ENCODE data around the gene ONECUT2. TPM values are rescaled to one million over a fixed set of nuclear protein-coding genes. Genes with fewer than 3 reads are reported as not detected.

The ONECUT2 gene
- total RNA-seq, 1 experiment from 2014 or later, result 4.3 TPM

DNA sequence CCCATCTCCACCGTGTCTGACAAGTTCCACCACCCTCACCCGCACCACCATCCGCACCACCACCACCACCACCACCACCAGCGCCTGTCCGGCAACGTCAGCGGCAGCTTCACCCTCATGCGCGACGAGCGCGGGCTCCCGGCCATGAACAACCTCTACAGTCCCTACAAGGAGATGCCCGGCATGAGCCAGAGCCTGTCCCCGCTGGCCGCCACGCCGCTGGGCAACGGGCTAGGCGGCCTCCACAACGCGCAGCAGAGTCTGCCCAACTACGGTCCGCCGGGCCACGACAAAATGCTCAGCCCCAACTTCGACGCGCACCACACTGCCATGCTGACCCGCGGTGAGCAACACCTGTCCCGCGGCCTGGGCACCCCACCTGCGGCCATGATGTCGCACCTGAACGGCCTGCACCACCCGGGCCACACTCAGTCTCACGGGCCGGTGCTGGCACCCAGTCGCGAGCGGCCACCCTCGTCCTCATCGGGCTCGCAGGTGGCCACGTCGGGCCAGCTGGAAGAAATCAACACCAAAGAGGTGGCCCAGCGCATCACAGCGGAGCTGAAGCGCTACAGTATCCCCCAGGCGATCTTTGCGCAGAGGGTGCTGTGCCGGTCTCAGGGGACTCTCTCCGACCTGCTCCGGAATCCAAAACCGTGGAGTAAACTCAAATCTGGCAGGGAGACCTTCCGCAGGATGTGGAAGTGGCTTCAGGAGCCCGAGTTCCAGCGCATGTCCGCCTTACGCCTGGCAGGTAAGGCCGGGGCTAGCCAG lies 1.2 kb downstream of the ONECUT2 start:
- BruUV-seq (replicated peaks), result no TSS peak
- H2AFZ ChIP-seq (ENCODE audit: low read depth, low read length, poor library complexity, severe bottlenecking), result no peak overlapping the region
- H3K4me2 ChIP-seq (ENCODE audit: low read length), result no peak overlapping the region; the same call in 1 of the 2 replicates
- ATAC-seq (no peak), DNase-seq (ENCODE audit: low read depth, low spot score) (no peak)
- no peaks in the 10 kb centered on the region for H4K20me1 ChIP-seq (ENCODE audit: insufficient read depth)
- ChIA-PET POLR2A (no interaction called here), RAD21 (ENCODE audit: low non-redundant PET in 1 of 2, low total read pairs in 2 of 2, uncharacterized antibody in 2 of 2, unreplicated experiment in 2 of 2) (no interaction called here), CTCF (interaction anchor here (1.4 kb wide), 1 partner anchor 9 kb away, joined by 3 read pairs; no protein-coding TSS in a partner anchor)
- TF ChIP-seq EZH2 (IDR thresholded peaks at IDR 0.05) (no peak), CBX3 (IDR thresholded peaks at IDR 0.05; ENCODE audit: low read depth) (no peak), FOSL1 (IDR thresholded peaks at IDR 0.05; ENCODE audit: low read depth) (no peak), JUND (IDR thresholded peaks at IDR 0.05) (no peak), POLR2AphosphoS5 (IDR thresholded peaks at IDR 0.05; ENCODE audit: low read depth, low read length) (no peak), POLR2A (IDR thresholded peaks at IDR 0.05; ENCODE audit: borderline replicate concordance, extremely low read depth, insufficient read depth, insufficient read length) (no peak), SRF (IDR thresholded peaks at IDR 0.05; ENCODE audit: low read depth) (no peak), EGR1 (IDR thresholded peaks at IDR 0.05; ENCODE audit: low read depth) (no peak), CEBPB (IDR thresholded peaks at IDR 0.05; ENCODE audit: low read depth) (no peak), ZFX (IDR thresholded peaks at IDR 0.05) (no peak), EZH2phosphoT487 (IDR thresholded peaks at IDR 0.05; ENCODE audit: borderline replicate concordance) (no peak), YY1 (IDR thresholded peaks at IDR 0.05; ENCODE audit: extremely low read depth, insufficient replicate concordance, low read depth, low read length) (no peak), ZNF274 (IDR thresholded peaks at IDR 0.05; ENCODE audit: low read depth, low read length) (no peak), RAD21 (IDR thresholded peaks at IDR 0.05; ENCODE audit: low read depth) (no peak), ELF1 (IDR thresholded peaks at IDR 0.05; ENCODE audit: borderline replicate concordance, low read depth) (no peak), SP1 (IDR thresholded peaks at IDR 0.05; ENCODE audit: low read depth) (no peak)
- TF ChIP-seq, protein P1, sequence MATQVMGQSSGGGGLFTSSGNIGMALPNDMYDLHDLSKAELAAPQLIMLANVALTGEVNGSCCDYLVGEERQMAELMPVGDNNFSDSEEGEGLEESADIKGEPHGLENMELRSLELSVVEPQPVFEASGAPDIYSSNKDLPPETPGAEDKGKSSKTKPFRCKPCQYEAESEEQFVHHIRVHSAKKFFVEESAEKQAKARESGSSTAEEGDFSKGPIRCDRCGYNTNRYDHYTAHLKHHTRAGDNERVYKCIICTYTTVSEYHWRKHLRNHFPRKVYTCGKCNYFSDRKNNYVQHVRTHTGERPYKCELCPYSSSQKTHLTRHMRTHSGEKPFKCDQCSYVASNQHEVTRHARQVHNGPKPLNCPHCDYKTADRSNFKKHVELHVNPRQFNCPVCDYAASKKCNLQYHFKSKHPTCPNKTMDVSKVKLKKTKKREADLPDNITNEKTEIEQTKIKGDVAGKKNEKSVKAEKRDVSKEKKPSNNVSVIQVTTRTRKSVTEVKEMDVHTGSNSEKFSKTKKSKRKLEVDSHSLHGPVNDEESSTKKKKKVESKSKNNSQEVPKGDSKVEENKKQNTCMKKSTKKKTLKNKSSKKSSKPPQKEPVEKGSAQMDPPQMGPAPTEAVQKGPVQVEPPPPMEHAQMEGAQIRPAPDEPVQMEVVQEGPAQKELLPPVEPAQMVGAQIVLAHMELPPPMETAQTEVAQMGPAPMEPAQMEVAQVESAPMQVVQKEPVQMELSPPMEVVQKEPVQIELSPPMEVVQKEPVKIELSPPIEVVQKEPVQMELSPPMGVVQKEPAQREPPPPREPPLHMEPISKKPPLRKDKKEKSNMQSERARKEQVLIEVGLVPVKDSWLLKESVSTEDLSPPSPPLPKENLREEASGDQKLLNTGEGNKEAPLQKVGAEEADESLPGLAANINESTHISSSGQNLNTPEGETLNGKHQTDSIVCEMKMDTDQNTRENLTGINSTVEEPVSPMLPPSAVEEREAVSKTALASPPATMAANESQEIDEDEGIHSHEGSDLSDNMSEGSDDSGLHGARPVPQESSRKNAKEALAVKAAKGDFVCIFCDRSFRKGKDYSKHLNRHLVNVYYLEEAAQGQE (IDR thresholded peaks at IDR 0.05; ENCODE audit: low read depth), result no peak
- TF ChIP-seq, protein P2, sequence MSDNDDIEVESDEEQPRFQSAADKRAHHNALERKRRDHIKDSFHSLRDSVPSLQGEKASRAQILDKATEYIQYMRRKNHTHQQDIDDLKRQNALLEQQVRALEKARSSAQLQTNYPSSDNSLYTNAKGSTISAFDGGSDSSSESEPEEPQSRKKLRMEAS (IDR thresholded peaks at IDR 0.05), result no peak
- TF ChIP-seq, protein P3, sequence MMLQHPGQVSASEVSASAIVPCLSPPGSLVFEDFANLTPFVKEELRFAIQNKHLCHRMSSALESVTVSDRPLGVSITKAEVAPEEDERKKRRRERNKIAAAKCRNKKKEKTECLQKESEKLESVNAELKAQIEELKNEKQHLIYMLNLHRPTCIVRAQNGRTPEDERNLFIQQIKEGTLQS (IDR thresholded peaks at IDR 0.05), result no peak
- TF ChIP-seq, protein P4, sequence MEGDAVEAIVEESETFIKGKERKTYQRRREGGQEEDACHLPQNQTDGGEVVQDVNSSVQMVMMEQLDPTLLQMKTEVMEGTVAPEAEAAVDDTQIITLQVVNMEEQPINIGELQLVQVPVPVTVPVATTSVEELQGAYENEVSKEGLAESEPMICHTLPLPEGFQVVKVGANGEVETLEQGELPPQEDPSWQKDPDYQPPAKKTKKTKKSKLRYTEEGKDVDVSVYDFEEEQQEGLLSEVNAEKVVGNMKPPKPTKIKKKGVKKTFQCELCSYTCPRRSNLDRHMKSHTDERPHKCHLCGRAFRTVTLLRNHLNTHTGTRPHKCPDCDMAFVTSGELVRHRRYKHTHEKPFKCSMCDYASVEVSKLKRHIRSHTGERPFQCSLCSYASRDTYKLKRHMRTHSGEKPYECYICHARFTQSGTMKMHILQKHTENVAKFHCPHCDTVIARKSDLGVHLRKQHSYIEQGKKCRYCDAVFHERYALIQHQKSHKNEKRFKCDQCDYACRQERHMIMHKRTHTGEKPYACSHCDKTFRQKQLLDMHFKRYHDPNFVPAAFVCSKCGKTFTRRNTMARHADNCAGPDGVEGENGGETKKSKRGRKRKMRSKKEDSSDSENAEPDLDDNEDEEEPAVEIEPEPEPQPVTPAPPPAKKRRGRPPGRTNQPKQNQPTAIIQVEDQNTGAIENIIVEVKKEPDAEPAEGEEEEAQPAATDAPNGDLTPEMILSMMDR (IDR thresholded peaks at IDR 0.05 in 2 of 3, conservative IDR thresholded peaks at IDR 0.05 in 1 of 3; ENCODE audit: borderline replicate concordance in 1 of 3, insufficient read depth in 1 of 3, low read depth in 2 of 3, low read length in 2 of 3), result no peak
- peaks cover 18 to 33% of the 10 kb centered on the region in 2 experiments; a peak in 3 of 4 replicates for H3K4me1 ChIP-seq (ENCODE audit: control insufficient read depth in 1 of 2, insufficient read depth in 2 of 2, low read length in 2 of 2)
- no peak overlapping the region for H3K4me3 ChIP-seq (replicated peaks in 1 of 2; ENCODE audit: low read depth in 1 of 2, low read length in 2 of 2)
- H3K9ac ChIP-seq (ENCODE audit: low read length), result no peak overlapping the region
- H3K9me3 ChIP-seq (ENCODE audit: control insufficient read depth in 1 of 2, insufficient read depth in 1 of 2, low read depth in 1 of 2, low read length in 2 of 2), result no peaks in the 10 kb centered on the region
- H3K27me3 ChIP-seq (ENCODE audit: insufficient read depth, low read length), result peaks cover 33% of the 10 kb centered on the region
- H3K9me2 ChIP-seq (ENCODE audit: insufficient read depth), result no peaks in the 10 kb centered on the region
- no peak overlapping the region for H3K27ac ChIP-seq (ENCODE audit: low read depth, low read length)
- peaks cover 5% of the 10 kb centered on the region; the same call in 1 of the 2 replicates for H3K79me2 ChIP-seq (ENCODE audit: insufficient read depth, low read length)
- H3K36me3 ChIP-seq (ENCODE audit: control insufficient read depth in 1 of 2, insufficient read depth in 2 of 2, low read length in 2 of 2), result no peaks in the 10 kb centered on the region
- intact Hi-C loops (cut with micrococcal nuclease), result loop anchor here (2.0 to 5.0 kb wide), 2 partner anchors 229 to 568 kb away; no protein-coding TSS in a partner anchor

Measured in HCT116 (cell line).